ENCODE measurements around the gene AHCTF1.

DNA sequence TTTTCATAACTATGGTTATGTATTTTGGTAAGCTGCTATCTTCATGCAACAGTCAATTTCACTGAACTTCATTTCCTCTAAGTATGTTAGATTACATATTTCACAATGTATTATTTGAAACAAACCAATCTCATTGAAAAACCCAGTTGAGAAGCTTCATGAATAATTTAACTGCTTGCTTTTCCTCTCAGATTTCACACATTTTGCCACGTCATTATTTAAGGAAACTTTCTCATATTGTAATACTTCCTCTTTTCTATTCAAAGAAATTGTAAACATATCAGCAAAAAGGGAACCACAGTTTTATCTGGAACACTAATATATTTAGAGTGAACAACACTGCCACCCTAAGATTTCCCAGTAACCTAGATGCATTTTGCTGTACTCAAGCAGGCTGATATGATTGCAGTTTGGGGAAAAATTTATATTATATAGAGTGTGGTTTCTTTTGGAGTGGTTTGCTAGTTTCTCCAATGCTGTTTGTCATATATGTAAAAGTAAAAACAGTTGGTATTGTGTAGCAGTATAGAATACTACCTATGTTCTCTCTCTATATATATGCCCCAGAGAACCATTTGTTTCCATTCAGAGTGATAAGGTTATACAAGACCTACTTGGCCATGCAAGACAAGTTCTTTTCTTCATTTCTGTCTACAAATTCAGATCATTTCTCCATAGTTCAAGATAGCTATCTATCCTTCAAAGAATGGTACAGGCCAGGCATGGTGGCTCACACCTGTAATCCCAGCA, 28.4 kb upstream of the AHCTF1 start:
- TF ChIP-seq EZH2 (IDR thresholded peaks at IDR 0.05; ENCODE audit: low read length, missing control alignments) = no peak
- TF ChIP-seq, protein P1, sequence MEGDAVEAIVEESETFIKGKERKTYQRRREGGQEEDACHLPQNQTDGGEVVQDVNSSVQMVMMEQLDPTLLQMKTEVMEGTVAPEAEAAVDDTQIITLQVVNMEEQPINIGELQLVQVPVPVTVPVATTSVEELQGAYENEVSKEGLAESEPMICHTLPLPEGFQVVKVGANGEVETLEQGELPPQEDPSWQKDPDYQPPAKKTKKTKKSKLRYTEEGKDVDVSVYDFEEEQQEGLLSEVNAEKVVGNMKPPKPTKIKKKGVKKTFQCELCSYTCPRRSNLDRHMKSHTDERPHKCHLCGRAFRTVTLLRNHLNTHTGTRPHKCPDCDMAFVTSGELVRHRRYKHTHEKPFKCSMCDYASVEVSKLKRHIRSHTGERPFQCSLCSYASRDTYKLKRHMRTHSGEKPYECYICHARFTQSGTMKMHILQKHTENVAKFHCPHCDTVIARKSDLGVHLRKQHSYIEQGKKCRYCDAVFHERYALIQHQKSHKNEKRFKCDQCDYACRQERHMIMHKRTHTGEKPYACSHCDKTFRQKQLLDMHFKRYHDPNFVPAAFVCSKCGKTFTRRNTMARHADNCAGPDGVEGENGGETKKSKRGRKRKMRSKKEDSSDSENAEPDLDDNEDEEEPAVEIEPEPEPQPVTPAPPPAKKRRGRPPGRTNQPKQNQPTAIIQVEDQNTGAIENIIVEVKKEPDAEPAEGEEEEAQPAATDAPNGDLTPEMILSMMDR (conservative IDR thresholded peaks at IDR 0.05 in 1 of 2, IDR thresholded peaks at IDR 0.05 in 1 of 2; ENCODE audit: low read depth in 1 of 2, low read length in 2 of 2) = peak in 1 of 2 donors; percentile 15
